GM18517 (cell line): Measurements from ENCODE around the gene MYO18B.

Source experiments
- ATAC-seq: cut with Tn5 transposase; IDR thresholded peaks from one replicate; pipeline ENCODE4 v1.9.1; 2021; ENCODE audit warnings: mild to moderate bottlenecking, moderate library complexity; ENCODE audit not compliant: unreplicated experiment

Gene MYO18B

GRCh38 chr22:26072621-26073020 lies 330.6 kb downstream of the MYO18B start:
- ATAC-seq, result no peak

- no peak for ATAC-seq
Measured at GRCh38 chr22:26075251-26075650, 333.3 kb downstream of the MYO18B start.

DNA sequence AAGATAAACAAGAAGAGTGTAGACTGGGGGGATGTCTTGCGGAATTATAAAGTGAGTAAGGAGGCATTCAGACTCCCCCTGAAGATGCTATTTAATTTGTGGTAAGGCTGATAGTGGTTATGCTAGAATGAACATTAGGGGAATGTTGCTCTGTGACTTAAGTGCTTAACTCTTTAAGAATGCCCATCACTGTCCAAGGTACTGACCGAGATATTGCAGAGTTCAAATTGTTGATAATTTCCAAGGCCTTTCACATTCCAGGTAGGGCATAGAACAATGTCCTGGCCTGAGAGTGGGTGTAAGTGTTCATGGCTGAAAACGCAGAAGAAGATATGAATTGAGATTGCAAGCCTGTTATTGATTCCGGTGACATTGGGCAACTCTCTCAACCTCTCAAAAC lies 337.0 kb downstream of the MYO18B start:
- ATAC-seq, result no peak
